ENCODE results near the gene LMNA.

The LMNA gene

GRCh38 chr1:156104065-156104810, 10.3 kb upstream of the LMNA start:
- no peaks in the 10 kb centered on the region for H3K27me3 ChIP-seq (ENCODE audit: control insufficient read depth in 5 of 5, insufficient read depth in 4 of 5, low read length in 5 of 5)
- no peaks in the 10 kb centered on the region for H3K36me3 ChIP-seq (ENCODE audit: control insufficient read depth in 5 of 5, insufficient read depth in 5 of 5, low read length in 5 of 5)
- H3K4me1 ChIP-seq (ENCODE audit: control insufficient read depth in 5 of 5, insufficient read depth in 5 of 5, low read length in 5 of 5): peaks cover 35 to 75% (median 69%) of the 10 kb centered on the region in 5 donors
- no peaks in the 10 kb centered on the region for H3K9me3 ChIP-seq (ENCODE audit: control insufficient read depth in 5 of 5, low read length in 5 of 5)
- H3K9ac ChIP-seq (ENCODE audit: low read length in 5 of 5): peak overlapping the region; percentile 21 to 80 (median 60)
- H3K27ac ChIP-seq (ENCODE audit: low read depth, low read length): peak overlapping the region; percentile 98
- peak overlapping the region; percentile 15 to 65 (median 52) for H3K4me3 ChIP-seq (ENCODE audit: low read depth in 1 of 5, low read length in 5 of 5)

GRCh38 chr1:156104861-156105832, 9.4 kb upstream of the LMNA start:
- H3K4me1 ChIP-seq (ENCODE audit: control insufficient read depth in 5 of 5, insufficient read depth in 5 of 5, low read length in 5 of 5): peaks cover 38 to 79% (median 71%) of the 10 kb centered on the region in 5 donors
- peak overlapping the region; percentile 24 to 65 (median 52) for H3K4me3 ChIP-seq (ENCODE audit: low read depth in 1 of 5, low read length in 5 of 5)

DNA sequence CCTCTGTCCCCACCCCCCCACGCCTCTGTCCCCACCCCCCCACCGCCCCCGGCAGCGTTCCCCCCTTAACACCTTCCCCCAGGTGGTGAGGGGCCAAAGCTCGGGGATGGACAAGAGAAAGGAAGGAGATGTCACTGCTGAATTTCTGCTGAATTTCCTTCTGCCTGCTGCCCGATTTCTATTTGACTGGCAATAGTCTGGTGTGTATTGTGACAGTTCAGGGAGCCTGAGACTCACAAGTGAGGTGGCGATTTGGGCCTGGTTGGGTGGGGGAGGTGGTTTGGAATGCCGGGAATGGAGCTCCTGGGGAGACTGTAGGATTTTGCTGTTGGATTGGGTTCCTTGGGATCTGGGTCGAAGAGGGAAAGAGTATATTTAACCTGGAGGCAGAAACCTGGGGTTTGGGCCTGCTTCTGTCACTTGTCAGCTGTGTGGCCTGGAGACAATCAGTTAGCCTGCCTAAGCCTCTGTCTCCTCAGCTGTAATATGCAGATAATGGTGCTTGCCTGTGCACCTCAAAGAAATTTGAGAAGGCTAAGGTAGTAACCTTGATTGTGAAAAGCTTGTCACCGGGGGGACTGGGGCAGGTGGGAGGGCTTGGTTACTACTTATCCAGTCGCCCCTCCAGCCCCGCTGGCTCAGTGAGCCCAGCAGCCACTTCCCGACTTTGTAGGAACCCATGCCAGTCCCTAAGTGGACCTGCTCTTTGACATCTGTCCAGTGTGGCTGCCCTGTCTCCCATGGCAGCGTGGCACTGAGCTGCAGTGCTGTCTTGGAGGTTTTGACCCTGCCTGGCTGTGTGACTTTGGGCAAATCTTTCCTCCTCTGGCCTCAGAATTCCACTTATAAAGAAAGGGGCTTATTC, 7.7 kb upstream of the LMNA start:
- Histone ChIP-seq H3K27ac (ENCODE audit: low read depth, low read length) (peak overlapping the region; percentile 98), H3K9me3 (ENCODE audit: control insufficient read depth in 5 of 5, low read length in 5 of 5) (no peaks in the 10 kb centered on the region), H3K27me3 (ENCODE audit: control insufficient read depth in 5 of 5, insufficient read depth in 4 of 5, low read length in 5 of 5) (no peaks in the 10 kb centered on the region), H3K36me3 (ENCODE audit: control insufficient read depth in 5 of 5, insufficient read depth in 5 of 5, low read length in 5 of 5) (no peaks in the 10 kb centered on the region), H3K4me1 (ENCODE audit: control insufficient read depth in 5 of 5, insufficient read depth in 5 of 5, low read length in 5 of 5) (peaks cover 35 to 82% (median 64%) of the 10 kb centered on the region in 5 donors), H3K4me3 (ENCODE audit: low read depth in 1 of 5, low read length in 5 of 5) (peak overlapping the region in 4 of 5 donors; percentile 29 to 51 (median 42)), H3K9ac (ENCODE audit: low read length in 5 of 5) (peak overlapping the region; percentile 45 to 83 (median 76))

More at GRCh38 chr1:156104861-156105832, 9.4 kb upstream of the LMNA start:
- Histone ChIP-seq H3K36me3 (ENCODE audit: control insufficient read depth in 5 of 5, insufficient read depth in 5 of 5, low read length in 5 of 5) (no peaks in the 10 kb centered on the region), H3K27ac (ENCODE audit: low read depth, low read length) (peak overlapping the region; percentile 98), H3K9me3 (ENCODE audit: control insufficient read depth in 5 of 5, low read length in 5 of 5) (no peaks in the 10 kb centered on the region), H3K27me3 (ENCODE audit: control insufficient read depth in 5 of 5, insufficient read depth in 4 of 5, low read length in 5 of 5) (no peaks in the 10 kb centered on the region), H3K9ac (ENCODE audit: low read length in 5 of 5) (peak overlapping the region; percentile 56 to 80 (median 66))

DNA sequence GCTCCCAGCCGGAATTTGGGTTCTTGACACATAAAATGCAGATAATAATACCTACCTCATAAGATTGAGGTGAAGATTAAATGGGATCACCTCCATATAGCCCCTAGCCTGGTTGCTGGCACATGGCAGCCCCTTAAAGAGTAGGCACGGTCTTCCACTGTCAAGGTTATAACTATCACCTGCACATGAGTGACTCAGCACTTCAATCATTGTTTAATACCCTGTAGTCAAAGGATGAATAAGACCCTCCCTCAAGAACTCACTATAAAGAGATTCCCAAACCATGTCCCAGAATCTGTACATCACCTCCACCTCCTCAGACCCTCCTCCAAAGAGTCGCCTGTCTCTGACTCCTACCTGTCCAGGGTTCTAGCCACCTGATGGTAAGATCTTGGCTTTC, 6.5 kb upstream of the LMNA start:
- H3K36me3 ChIP-seq (ENCODE audit: control insufficient read depth in 5 of 5, insufficient read depth in 5 of 5, low read length in 5 of 5): no peaks in the 10 kb centered on the region
- H3K9ac ChIP-seq (ENCODE audit: low read length in 5 of 5): peak overlapping the region in 2 of 5 donors; percentile 4 to 41
- peak overlapping the region; percentile 98 for H3K27ac ChIP-seq (ENCODE audit: low read depth, low read length)
- peaks cover 29 to 79% (median 58%) of the 10 kb centered on the region in 5 donors for H3K4me1 ChIP-seq (ENCODE audit: control insufficient read depth in 5 of 5, insufficient read depth in 5 of 5, low read length in 5 of 5)
- no peak overlapping the region for H3K4me3 ChIP-seq (ENCODE audit: low read depth in 1 of 5, low read length in 5 of 5)
- no peaks in the 10 kb centered on the region for H3K27me3 ChIP-seq (ENCODE audit: control insufficient read depth in 5 of 5, insufficient read depth in 4 of 5, low read length in 5 of 5)
- H3K9me3 ChIP-seq (ENCODE audit: control insufficient read depth in 5 of 5, low read length in 5 of 5): no peaks in the 10 kb centered on the region

DNA sequence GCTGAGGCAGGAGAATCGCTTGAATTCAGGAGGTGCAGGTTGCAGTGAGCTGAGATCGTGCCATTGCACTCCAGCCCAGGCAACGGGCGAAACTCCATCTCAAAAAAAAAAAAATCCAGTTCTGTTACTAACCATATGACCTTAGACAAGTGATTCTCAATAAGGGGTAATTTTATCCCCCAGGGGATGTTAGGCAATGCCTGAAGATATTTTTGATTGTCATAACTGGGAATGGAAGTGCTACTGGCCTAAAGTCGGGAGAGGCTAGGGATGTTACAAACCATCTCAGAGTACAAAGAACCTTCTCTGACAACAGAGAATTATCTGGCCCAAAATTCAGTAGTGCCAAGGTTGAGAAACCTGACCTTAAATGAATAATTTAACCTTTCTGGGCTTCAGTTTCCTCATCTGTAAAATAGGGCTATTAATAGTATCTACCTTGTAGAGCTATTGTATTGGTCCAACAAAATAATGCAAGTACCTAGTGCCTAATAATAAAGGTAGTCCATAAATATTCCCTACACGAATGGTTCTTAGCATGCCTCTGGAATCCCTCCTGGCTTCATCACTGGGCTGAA, 5.8 kb upstream of the LMNA start:
- Histone ChIP-seq H3K4me1 (ENCODE audit: control insufficient read depth in 5 of 5, insufficient read depth in 5 of 5, low read length in 5 of 5) (peaks cover 26 to 78% (median 58%) of the 10 kb centered on the region in 5 donors), H3K9ac (ENCODE audit: low read length in 5 of 5) (peak overlapping the region in 1 of 5 donors; percentile 41), H3K4me3 (ENCODE audit: low read depth in 1 of 5, low read length in 5 of 5) (no peak overlapping the region), H3K36me3 (ENCODE audit: control insufficient read depth in 5 of 5, insufficient read depth in 5 of 5, low read length in 5 of 5) (no peaks in the 10 kb centered on the region), H3K27me3 (ENCODE audit: control insufficient read depth in 5 of 5, insufficient read depth in 4 of 5, low read length in 5 of 5) (no peaks in the 10 kb centered on the region), H3K9me3 (ENCODE audit: control insufficient read depth in 5 of 5, low read length in 5 of 5) (no peaks in the 10 kb centered on the region), H3K27ac (ENCODE audit: low read depth, low read length) (peak overlapping the region; percentile 98)

GRCh38 chr1:156110252-156110651, 4.3 kb upstream of the LMNA start:
- no peaks in the 10 kb centered on the region for H3K27me3 ChIP-seq (ENCODE audit: control insufficient read depth in 5 of 5, insufficient read depth in 4 of 5, low read length in 5 of 5)
- H3K4me1 ChIP-seq (ENCODE audit: control insufficient read depth in 5 of 5, insufficient read depth in 5 of 5, low read length in 5 of 5): peaks cover 14 to 70% (median 49%) of the 10 kb centered on the region in 5 donors
- peak overlapping the region; percentile 98 for H3K27ac ChIP-seq (ENCODE audit: low read depth, low read length)
- H3K4me3 ChIP-seq (ENCODE audit: low read depth in 1 of 5, low read length in 5 of 5): no peak overlapping the region
- no peak overlapping the region for H3K9ac ChIP-seq (ENCODE audit: low read length in 5 of 5)
- H3K9me3 ChIP-seq (ENCODE audit: control insufficient read depth in 5 of 5, low read length in 5 of 5): no peaks in the 10 kb centered on the region
- H3K36me3 ChIP-seq (ENCODE audit: control insufficient read depth in 5 of 5, insufficient read depth in 5 of 5, low read length in 5 of 5): no peaks in the 10 kb centered on the region

DNA sequence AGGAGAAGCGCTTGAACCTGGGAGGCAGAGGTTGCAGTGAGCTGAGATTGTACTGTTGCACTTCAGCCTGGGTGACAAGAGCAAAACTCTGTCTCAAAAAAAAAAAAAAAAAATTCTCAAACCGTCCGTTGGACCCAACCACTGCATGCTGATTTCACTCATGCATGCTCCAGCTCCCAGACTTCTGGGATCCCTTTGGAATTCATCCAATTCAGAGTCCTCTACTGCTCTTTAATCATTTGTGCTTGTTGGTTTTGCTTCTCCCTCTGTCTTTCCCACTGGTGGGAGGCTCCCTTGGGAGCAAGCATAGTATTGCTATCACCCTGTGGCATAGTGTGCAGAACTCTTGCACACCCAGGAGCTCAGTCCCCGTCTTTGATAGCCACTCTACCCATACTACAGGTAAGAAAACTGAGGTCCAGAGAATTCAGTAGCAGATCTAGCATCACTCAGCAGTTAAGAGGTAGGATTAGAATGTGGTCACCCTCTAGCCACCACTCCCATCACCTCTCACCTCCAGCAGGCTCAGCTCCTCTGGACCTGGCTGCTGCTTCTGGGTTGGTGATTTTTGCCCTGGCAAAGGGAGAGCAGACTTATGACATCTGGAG, 3.1 kb upstream of the LMNA start:
- Histone ChIP-seq H3K27ac (ENCODE audit: low read depth, low read length) (peak overlapping the region; percentile 97), H3K9ac (ENCODE audit: low read length in 5 of 5) (peak overlapping the region in 1 of 5 donors; percentile 5), H3K9me3 (ENCODE audit: control insufficient read depth in 5 of 5, low read length in 5 of 5) (no peaks in the 10 kb centered on the region), H3K27me3 (ENCODE audit: control insufficient read depth in 5 of 5, insufficient read depth in 4 of 5, low read length in 5 of 5) (no peaks in the 10 kb centered on the region), H3K4me1 (ENCODE audit: control insufficient read depth in 5 of 5, insufficient read depth in 5 of 5, low read length in 5 of 5) (peaks cover 9 to 67% (median 44%) of the 10 kb centered on the region in 5 donors), H3K4me3 (ENCODE audit: low read depth in 1 of 5, low read length in 5 of 5) (no peak overlapping the region), H3K36me3 (ENCODE audit: control insufficient read depth in 5 of 5, insufficient read depth in 5 of 5, low read length in 5 of 5) (peaks cover 0 to 2% (median 2%) of the 10 kb centered on the region in 5 donors)

- Histone ChIP-seq H3K27me3 (ENCODE audit: control insufficient read depth in 5 of 5, insufficient read depth in 4 of 5, low read length in 5 of 5) (no peaks in the 10 kb centered on the region), H3K9ac (ENCODE audit: low read length in 5 of 5) (no peak overlapping the region), H3K4me3 (ENCODE audit: low read depth in 1 of 5, low read length in 5 of 5) (no peak overlapping the region), H3K4me1 (ENCODE audit: control insufficient read depth in 5 of 5, insufficient read depth in 5 of 5, low read length in 5 of 5) (peaks cover 6 to 63% (median 42%) of the 10 kb centered on the region in 5 donors), H3K36me3 (ENCODE audit: control insufficient read depth in 5 of 5, insufficient read depth in 5 of 5, low read length in 5 of 5) (peaks cover 0 to 5% (median 2%) of the 10 kb centered on the region in 5 donors), H3K27ac (ENCODE audit: low read depth, low read length) (peak overlapping the region; percentile 97), H3K9me3 (ENCODE audit: control insufficient read depth in 5 of 5, low read length in 5 of 5) (no peaks in the 10 kb centered on the region)
These were observed 2.0 kb upstream of the LMNA start for GRCh38 chr1:156112276-156113137.

All from subcutaneous abdominal adipose tissue (tissue), 5 donors.